ENCODE results near the gene SLC30A4.

SLC30A4 gene

DNA sequence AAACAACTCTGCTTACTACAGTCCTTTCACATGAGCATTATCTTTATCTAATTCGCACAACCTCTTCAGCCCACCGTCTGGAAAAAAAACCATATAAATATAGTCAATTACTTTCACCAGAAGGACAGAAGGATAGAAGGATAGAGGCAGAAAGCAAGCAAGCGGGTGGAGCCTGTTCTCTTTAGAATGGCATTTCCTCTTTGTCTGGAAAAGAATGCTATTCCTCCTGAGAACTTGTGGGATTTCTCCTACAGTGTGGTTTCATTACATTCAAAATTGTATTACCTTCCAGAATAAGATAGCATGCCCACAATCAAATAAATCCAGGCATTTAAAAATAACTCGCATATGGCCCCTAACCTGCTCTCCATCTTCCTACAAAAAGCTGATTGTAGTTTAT lies 23.1 kb downstream of the SLC30A4 start:
- no peak for DNase-seq

DNA sequence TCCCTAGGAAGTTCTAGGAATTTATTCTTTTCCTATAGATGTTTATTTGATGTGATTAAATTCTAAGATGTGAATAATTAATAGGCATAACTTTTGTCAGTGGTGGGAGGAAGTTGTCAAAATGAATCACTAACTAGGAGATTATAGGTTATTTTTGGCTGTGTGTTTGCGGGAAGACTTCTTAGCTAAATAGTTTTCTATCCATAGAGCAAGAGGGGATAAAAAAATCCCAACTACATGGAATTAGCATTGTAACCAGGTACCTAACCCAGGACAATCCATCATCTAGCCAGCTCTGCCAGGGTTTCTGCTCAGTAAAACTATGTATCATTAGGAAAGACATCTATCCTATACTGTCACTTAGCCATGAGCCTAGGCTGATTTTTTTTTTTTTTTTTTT lies 23.9 kb downstream of the SLC30A4 start:
- no peak for DNase-seq

DNA sequence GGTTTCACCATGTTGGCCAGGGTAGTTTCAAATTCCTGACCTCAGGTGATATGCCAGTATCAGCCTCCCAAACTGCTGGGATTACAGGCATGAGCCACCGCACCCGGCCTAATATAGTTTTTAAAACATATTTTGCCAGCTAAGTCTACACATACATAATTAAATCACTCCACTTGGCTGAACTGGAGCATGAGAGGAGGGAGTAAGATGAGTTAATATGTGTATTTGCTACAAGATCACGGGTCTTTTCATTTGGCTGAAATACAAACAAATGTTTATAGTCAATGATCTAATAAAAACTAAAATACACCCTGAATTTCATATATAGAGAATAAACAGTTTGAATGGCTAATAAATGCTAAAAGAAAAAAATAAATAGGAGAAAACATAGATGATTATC lies 25.3 kb downstream of the SLC30A4 start:
- no peak for DNase-seq

DNA sequence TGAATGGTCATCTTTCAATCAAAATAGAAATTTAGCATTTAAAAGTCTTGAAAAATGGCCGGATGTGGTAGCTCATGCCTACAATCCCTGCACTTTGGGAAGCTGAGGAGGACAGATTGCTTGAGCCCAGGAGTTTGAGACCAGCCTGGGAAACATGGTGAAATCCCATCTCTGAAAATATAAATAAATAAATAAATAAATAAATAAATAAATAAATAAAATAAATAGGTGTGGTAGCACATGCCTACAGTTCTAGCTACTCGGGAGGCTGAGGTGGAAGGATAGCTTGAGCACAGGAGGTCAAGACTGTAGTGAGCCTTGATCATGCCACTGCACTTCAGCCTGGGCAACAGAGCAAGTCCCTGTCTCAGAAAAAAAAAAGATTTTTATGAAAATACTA lies 25.9 kb downstream of the SLC30A4 start:
- DNase-seq = no peak

DNA sequence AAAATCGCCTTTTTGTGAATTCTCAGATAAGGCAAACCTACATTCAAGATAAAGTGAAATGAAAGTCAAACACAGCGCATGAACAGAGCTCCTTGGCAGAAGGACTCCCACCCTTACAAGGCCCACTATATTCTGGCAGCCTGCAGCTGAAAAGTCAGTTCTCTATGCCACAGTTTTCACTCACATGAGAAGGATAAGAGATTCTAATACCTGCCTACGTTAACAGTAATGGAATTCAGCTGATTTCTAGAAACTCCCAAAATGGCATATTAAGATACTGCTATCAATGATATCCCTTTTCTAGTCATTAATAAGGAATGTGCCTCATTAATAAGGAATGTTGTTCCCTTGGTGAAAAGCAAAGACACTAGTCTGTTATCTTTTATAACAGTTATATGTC lies 27.0 kb downstream of the SLC30A4 start:
- no peak for DNase-seq

DNA sequence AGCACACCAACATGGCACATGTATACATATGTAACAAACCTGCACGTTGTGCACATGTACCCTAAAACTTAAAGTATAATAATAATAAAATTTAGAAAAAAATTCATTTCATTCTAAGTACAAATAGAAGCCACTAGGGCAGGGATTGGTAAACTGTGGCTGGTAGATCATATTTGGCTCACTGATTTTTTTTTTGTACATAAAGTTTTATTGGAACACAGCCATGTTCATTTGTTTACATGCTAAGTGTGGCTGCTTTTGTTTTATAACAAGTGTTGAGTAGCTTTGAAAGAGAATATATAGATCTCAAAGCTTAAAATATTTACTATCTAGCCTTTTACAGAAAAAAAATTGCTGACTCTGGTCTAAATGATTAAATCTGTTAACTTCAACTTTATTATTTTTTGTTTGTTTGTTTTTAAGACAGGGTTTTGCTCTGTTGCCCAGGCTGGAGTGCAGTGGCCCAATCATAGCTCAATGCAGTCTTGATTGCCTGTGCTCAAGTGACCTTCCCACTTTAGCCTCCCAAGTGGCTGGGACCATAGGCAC lies 32.8 kb downstream of the SLC30A4 start:
- DNase-seq = no peak

DNA sequence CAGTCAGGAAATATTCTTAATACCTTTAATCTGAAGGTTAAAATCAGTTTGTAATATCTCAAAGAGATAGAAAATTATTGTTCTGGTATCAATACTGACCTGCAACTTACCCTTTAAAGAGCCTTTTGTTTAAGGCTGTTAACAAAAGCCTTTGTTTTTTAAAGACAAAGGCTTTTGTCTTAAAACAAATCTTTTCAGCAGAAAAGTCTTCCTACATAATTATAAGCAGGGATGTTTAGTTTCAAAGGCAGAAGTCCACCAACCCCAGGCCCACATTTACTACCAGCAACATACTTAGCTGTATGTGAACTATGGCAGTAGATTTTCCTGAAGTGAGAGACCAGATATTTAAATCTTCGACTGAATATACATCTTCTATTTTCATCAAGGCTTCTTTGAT lies 36.2 kb downstream of the SLC30A4 start:
- no peak for DNase-seq

DNA sequence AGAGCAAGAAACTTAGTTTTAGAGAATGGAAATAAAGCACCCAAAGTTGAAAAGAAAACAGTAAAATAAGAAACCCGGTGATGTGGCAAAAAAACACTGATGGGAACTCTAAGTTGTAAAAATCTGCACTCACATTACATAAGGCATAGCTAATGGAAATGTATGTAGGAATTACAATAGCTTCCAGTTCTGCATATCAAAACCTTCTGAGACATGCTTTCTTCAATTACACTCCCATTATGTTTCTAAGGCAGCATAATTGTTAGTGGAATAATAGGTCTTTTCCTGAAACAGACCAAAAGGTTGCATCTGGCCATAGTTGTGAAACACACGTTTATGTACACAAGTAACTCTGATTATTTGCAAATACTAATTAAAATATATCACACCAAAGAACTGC lies 41.4 kb downstream of the SLC30A4 start:
- DNase-seq = no peak

DNA sequence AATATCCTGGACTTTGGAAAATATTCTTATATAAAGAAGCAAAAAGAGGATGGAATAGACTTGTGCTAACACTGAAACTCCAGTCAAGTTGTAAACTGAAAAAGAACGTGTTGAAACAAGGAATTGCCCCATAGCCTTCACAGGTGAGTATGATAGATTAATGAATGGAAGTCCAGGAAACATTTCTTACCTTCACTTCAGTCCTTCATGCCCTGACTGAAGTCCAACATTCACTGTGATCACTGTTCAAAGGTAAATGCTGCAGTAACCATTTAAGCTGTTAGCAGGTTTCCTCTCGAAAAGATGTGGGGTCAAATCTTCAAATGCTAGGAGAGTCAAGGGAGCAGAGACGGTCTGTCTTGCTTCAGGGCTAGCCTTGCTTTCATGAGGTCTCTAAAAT lies 46.1 kb downstream of the SLC30A4 start:
- no peak for DNase-seq

DNA sequence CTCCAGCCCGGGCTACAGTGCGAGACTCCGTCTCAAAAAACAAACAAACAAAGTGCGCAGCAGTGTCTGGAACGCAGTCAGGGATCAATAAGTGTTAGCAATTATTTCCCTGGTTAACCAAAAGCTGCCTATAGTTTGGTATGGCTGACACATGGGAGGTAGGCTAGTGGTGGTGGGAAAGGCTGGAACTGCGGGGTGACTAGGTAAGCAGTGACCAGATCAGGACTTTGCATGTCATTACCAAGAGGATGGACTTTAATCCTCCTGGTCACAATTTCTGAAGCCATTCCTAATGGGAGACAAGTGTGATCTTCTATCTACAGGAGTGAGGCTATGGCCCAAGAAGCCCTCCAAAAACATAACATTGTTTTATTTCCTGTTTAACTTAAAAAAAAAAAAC lies 47.8 kb downstream of the SLC30A4 start:
- no peak for DNase-seq

DNA sequence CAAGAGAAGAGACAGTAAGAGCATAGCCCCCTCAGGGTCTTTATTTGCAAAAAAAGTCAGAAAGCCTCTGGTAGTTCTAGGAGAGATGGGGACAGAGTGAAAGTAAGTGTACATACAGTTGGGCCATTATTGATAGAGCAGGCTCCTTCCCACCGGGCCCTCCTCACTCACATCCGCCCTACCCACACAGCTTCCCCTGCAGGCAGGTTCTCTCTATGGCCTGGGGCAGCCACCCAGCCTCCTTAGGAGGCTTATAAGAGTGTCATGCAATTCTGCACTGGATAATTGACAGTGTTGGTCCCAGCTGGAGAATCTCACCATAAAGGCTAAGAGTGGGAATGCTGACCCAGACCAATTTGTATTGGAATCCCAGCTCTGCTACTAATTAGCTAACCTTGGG lies 49.5 kb downstream of the SLC30A4 start:
- no peak for DNase-seq

DNA sequence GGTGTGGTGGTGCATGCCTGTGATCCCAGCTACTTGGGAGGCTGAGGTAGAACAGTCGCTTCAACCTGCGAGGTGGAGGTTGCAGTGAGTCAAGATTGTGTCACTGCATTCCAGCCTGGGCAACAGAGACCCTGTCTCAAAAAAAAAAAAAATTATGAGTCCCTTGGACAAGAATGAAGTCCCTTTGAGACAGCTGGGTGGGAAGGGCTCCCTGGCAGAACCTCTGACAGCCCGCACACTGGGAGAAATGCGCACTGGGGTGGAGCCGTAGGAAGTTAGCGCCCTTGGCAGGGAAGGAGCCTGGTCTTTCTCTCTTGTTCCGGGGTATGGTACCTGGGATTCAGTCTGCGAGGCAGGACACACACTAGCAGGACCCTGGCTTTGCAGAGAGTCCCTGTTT lies 51.4 kb downstream of the SLC30A4 start:
- DNase-seq = no peak

DNA sequence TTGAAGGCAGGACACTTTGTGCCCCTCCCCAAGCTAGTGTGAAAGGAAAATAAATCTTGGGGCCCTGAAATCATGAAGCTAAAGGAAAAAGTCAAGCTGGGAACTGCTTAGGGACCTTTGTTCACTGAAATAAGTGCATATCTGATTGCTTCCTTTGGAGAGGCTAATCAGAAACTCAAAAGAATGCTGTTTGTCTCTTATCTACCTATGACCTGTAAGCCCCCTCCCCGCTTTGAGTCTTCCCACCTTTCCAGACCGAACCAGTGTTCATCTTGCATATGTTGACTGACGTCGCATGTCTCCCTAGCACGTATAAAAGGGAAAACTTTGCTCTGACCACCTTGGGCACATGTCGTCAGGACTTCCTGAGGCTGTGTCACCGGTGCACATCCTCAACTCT lies 53.1 kb downstream of the SLC30A4 start:
- DNase-seq = no peak

DNA sequence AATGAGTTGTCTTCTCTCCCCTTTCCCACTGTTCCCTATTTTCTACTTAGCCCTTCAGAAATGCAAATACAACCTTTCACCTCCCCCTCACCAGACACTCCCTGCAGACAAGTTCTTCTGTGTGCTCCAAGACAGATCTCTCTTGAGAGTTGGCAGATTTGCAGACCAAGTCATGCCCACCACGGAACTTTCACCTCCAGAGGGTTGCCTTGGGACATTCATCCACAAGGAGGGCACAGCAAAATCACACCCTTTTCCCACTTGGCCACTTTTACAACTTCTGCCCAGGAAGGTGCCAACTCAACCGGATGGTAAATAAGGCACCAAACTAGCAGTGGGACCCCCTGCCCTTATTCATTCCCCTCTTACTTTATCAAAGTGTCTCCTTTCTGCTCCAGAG lies 53.5 kb downstream of the SLC30A4 start:
- no peak for DNase-seq

DNA sequence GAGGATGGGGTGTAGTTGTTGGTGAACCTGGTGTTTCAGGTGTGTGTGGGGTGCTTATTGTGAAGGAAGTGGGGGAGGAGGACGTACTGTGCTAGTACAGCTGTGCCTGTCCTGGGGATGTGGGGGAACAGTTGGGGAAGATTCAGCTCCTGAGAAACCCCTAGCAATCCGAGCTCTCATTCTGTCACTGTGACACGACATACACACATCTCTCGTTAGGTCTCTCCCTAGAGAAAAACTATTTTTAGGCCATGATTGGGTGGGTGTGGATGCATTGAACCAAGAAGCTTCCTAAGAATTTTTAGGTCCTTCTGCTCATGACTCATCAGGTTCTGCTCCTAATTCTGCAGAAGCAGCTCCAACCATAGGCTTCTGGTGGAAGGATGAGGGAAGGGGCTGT lies 54.3 kb downstream of the SLC30A4 start:
- no peak for DNase-seq

DNA sequence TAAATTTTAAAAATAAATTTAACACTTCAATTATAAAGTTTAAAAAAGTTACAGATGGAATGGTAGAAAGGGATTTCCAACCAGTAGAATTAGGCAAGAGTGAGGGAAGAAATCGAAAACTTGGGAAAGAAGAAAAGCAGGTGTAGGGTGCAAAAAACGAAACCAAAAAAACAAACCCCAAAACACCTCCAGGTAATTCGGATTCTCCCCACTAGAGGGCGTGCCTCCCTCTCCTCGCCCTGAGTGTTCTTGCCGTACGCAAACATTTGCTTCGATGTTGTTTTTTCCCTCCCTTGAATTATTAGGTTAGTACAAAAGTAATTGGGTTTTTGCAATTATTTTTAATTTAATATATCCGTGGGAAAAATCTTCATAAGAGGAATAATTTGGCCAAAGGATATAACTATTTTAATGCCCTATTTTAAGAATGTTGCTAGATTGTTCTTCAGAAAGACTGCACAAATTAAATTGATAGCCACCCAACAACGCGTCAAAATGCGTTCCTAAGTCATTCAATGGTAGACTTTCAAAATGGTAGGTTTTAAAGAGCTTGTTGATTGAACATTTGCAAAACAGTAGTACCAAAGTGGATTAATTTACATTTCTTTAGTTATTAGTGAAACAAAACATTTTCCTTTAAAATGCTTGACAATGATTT lies 63.7 kb downstream of the SLC30A4 start:
- DNase-seq = peak; percentile 59 to 91 (median 70)

DNA sequence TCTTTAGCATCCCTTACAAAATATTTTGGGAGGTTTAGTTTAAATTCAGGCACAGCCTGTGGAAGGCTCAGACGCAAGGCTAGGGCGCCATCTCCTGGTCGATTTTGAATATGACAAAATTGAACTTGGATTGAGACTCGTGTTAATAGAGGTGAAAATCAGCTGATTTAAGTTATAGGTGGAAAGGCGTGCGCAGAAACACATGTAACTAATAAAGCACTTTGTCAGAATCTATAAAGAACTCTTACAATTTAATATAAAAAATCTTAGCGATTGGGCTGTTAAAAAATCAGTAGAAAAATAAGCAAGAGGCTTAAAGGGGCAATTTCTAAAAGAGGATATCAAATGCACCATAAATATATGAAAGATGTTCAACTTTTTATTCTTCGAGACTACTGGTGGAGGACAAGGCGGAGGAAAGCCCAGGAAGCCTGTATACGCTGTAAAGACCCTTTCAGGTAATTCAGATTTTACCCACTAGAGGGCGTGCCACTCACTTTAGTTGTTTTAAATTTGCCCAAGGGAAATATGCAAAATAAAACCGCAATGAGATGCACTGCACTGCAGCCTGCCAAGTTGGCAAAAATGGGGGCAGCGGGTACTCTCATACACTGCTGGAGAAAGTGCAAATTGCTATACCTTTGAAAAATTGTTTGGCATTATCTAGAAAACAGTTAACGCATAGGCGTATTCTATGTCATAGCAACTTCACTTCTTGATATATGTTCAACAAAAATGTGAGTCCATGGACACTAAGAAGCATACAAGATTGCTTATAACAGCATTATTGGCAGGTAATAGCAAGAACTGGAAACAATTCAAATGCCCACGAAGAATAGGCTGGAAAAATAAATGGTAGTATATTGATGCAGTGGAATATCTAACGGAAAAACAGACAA lies 64.7 kb downstream of the SLC30A4 start:
- DNase-seq = peak; percentile 47 to 91 (median 72)

DNA sequence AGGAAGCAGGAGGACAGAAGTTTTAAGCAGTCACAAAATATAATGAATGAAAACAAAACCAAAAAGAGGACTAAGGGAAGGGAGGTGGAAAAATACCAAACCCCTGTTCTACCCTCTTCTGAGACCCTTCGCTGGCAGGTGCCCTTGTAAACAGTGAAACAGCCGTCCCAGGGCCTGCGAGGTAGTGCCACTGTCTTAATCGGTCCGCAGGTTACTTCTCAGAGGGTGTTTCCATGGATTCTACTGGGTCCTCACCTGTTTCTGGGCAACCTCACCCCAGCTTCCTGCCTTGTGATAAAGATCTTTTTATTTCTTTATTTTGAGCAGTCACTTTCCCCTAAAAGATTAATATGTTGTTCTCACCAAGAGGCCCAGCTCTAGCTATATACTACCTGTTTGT lies 65.3 kb downstream of the SLC30A4 start:
- no peak for DNase-seq

DNA sequence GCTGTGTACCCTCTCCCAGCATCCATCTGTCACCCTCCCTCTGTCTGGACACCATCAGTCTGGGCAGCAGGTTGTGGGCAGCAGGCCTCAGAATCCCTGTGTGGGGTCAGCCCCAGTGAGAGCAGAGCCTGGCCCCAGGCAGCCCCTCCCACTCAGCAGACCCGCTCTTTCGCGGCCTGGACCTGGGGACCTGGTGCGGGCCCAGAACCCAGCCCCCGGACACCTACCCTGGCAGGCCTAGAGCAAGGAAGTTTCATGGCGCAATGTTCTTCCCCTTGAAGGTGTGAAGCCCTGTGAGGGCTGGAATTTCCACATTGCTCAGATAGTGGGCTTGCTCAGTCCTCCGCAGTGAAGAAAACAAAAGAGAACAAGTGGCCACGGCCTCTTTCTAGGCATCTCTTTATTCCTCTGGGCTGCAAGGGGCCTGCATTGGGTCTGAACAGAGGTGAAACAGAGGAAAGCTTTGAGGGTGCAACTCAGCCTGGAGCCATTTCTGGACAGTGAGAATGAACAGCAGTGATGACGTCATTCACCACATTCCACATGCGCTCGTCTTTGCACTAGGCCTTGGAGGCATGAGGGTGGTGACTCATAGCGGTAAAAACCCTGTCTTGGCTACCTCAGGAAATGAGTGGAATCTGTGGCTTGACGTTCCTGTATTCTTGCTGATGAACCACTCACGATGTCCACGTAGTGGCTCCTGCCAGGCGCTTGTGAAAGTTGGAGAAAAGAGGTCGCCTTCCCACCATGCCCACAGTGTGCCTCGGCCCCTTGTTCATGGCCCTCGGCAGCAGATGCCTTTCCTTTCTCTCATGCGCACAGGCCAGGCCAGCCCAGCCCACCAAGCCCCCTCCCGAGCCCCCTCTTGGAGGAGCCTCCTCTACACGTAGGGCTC lies 66.1 kb downstream of the SLC30A4 start:
- no peak for DNase-seq

DNA sequence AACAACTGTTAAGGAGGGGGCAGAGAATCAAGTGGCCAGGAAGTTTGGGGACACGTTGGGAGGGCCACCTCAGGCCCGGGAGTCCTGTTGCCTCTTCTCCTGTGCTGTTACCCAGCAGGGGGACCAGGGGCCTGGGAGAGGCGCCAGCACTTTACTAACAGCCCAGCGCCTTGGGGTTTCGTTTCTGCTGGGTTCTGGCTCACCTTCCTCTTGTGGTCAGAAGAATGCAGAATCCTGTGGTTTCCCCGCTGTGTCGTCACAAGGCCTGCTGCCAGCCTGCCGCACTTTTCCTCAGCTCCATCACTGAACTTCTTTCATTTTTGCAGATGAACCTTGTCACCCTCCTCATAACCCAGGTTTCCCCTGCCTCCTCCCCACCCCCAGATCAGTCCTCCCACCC lies 67.7 kb downstream of the SLC30A4 start:
- DNase-seq = peak; percentile 27 to 58 (median 45)

DNA sequence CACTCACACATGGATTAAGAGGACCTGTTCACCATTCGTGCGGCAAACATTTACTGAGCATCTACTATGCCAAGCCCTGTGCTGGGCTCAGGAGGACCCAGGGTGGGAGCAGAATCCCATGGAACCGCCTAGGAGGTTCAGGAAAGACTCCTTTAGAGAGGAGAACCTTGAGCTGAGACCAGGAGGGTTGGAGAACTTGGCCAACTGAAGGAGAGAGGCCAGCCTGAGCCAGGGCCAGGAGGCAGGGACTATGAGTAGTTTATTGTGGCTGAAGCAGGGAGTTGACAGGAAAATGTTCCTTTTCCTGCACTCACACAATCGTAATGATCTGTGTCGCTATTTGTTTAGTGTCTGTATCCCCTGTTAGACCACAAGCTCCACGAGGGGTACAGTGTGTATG lies 71.3 kb downstream of the SLC30A4 start:
- no peak for DNase-seq

DNA sequence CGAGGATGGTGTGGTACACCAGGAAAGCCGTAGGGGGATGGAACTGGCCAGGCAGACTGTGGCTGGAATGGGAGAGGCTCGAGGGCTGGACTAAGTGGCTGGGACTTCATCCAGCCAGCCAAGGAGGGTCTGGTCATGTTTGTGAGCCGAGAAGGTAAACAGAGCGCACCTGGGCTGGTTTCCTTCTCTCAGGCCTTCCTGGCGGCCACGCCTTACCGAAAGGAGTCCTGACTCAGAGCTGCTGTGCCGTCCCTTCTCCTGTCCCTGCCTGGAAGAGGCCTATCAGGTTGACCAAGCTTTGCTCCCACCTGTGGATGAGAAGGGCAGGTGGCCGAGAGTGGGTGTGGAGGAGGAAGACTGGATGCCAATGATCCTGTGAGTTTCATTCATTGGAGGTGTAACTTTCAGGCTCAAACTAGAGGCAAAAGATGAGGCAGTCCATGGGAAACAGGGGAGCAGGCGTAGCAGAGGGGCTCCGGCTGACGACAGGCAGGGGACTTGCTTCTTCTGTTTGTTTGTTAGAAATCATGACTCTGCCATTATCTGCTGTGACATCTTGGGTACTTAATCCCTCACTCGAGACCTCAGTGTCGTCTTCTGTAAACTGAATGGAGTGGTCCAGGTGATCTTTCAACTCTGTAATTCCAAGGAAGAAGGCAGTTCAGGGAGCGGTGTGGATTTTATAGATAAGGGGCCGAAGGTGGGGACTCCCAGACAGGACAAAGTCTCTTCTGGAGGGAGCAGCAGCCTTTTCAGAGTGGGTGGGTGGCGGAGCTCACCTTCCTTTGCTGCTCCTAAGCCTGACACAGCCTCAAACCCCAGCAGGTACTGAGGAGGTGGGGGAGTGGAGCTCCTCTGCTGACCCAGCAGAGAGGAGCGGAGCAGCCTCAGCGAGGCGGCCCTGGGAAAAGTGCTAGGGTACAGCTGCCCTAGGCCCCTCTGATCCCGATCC lies 72.4 kb downstream of the SLC30A4 start:
- DNase-seq = no peak

Data from stimulated activated naive CD4-positive, alpha-beta T cell (primary cell).